Dedifferentiated amniotic fluid mesenchymal stem cell (primary cell): ENCODE measurements around the gene LMO7.

ENCODE experiments used
- DNase-seq: peaks from one replicate; pipeline ENCODE4 v3.0.0-alpha.2; 2016; ENCODE audit errors: extremely low spot score

The LMO7 gene

GRCh38 chr13:75843074-75843473, 206.9 kb downstream of the LMO7 start:
- no peak for DNase-seq

- DNase-seq: no peak
These were observed 207.9 kb downstream of the LMO7 start for GRCh38 chr13:75843991-75844390.

GRCh38 chr13:75847588-75847987, 211.5 kb downstream of the LMO7 start:
- no peak for DNase-seq

- no peak for DNase-seq
These were observed 214.8 kb downstream of the LMO7 start for GRCh38 chr13:75850916-75851315.

- no peak for DNase-seq
These were observed 219.1 kb downstream of the LMO7 start for GRCh38 chr13:75855216-75855615.

- DNase-seq: no peak
These were observed 219.7 kb downstream of the LMO7 start for GRCh38 chr13:75855847-75856246.

- DNase-seq: no peak
These were observed 221.2 kb downstream of the LMO7 start for GRCh38 chr13:75857291-75857690.

GRCh38 chr13:75860935-75861334, 224.8 kb downstream of the LMO7 start:
- DNase-seq: no peak

- no peak for DNase-seq
These were observed 225.7 kb downstream of the LMO7 start for GRCh38 chr13:75861786-75862185.

- peak; percentile 36 for DNase-seq
These were observed 228.6 kb downstream of the LMO7 start for GRCh38 chr13:75864718-75865117.

- no peak for DNase-seq
These were observed 231.4 kb downstream of the LMO7 start for GRCh38 chr13:75867379-75868117.

- no peak for DNase-seq
These were observed 233.9 kb downstream of the LMO7 start for GRCh38 chr13:75869981-75870380.

GRCh38 chr13:75870397-75870903, 234.3 kb downstream of the LMO7 start:
- peak; percentile 33 for DNase-seq

- DNase-seq: no peak
These were observed 234.9 kb downstream of the LMO7 start for GRCh38 chr13:75871059-75871458.

GRCh38 chr13:75872980-75873379, 236.8 kb downstream of the LMO7 start:
- no peak for DNase-seq

- DNase-seq: no peak
These were observed 237.4 kb downstream of the LMO7 start for GRCh38 chr13:75873494-75873893.

- DNase-seq: no peak
These were observed 239.3 kb downstream of the LMO7 start for GRCh38 chr13:75875450-75875849.

- peak; percentile 84 for DNase-seq
These were observed 240.3 kb downstream of the LMO7 start for GRCh38 chr13:75876142-75877050.

- no peak for DNase-seq
These were observed 240.9 kb downstream of the LMO7 start for GRCh38 chr13:75877071-75877470.

GRCh38 chr13:75879656-75880055, 243.5 kb downstream of the LMO7 start:
- no peak for DNase-seq

- no peak for DNase-seq
These were observed 245.1 kb downstream of the LMO7 start for GRCh38 chr13:75881109-75881775.

GRCh38 chr13:75882261-75882660, 246.1 kb downstream of the LMO7 start:
- DNase-seq: no peak
